ENCODE results near the gene IL22RA1. TPM values are rescaled to one million over a fixed set of nuclear protein-coding genes. Genes with fewer than 3 reads are reported as not detected.

Gene IL22RA1
- total RNA-seq, 1 experiment from 2014 or later = not detected

DNA sequence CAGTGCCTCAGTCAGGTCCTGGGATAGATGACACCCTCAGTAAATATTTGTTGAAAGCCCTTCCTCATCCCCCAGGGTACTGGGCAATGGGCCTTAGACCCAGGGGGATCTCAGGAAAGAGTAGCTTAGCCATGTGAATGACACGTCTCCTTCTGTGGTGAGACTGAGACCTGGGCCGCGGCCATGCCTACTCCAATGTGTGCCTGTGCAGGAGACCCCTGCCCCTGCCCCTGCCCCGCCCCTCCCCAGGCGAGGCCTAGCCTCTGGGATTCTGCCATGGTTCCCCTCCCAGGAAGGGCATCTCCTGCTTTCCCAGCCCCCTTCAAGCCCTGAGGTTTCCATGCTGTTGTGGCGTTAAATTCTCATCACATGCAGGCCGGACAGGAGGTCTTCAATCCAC lies 38.1 kb downstream of the IL22RA1 start:
- no peak overlapping the region for H3K4me2 ChIP-seq (ENCODE audit: low read depth, low read length, poor library complexity, severe bottlenecking)
- H3K79me2 ChIP-seq (ENCODE audit: low read length) = no peaks in the 10 kb centered on the region

DNA sequence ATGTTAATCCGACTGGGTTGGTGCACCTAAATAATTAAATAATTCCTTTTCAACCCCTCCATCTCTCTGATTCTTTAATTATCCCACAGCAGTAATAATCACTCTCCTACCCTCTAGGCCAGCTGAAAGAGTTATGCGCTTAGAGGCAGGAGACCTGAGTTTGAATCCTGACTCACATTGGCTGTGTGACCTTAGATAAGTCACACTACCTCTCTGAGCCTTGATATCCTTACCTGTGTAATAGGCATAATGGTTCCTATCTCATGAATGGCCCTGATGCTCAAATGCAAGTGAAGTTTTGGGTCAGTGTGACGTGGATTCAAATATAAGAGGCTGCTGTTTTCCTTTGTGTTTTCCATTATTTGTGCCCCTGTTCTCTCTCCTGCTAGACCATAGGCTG lies 39.1 kb downstream of the IL22RA1 start:
- no peaks in the 10 kb centered on the region for H4K20me1 ChIP-seq (ENCODE audit: insufficient read depth, low read depth, low read length)
- no peaks in the 10 kb centered on the region for H3K36me3 ChIP-seq (ENCODE audit: insufficient read depth, low read length)
- no peak overlapping the region for H2AFZ ChIP-seq (ENCODE audit: low read length)
- H3K9me3 ChIP-seq (ENCODE audit: low read length) = no peaks in the 10 kb centered on the region
- no peaks in the 10 kb centered on the region for H3K79me2 ChIP-seq (ENCODE audit: low read length)
- no peaks in the 10 kb centered on the region for H3K4me1 ChIP-seq (ENCODE audit: low read length)
- H3K9me2 ChIP-seq (replicated peaks; ENCODE audit: insufficient read depth, low read length) = no peaks in the 10 kb centered on the region
- H3K4me2 ChIP-seq (ENCODE audit: low read depth, low read length, poor library complexity, severe bottlenecking) = no peak overlapping the region
- H3K27me3 ChIP-seq (ENCODE audit: low read length) = no peaks in the 10 kb centered on the region
- H3K27ac ChIP-seq (ENCODE audit: low read length) = no peak overlapping the region
- no peak overlapping the region for H3K9ac ChIP-seq (ENCODE audit: low read length)
- no peak for DNase-seq
- H3K4me3 ChIP-seq (ENCODE audit: low read length) = no peak overlapping the region

More for the DNA sequence above, 38.1 kb downstream of the IL22RA1 start:
- Histone ChIP-seq H3K4me3 (ENCODE audit: low read length) (no peak overlapping the region), H3K4me1 (ENCODE audit: low read length) (no peaks in the 10 kb centered on the region), H3K36me3 (ENCODE audit: insufficient read depth, low read length) (no peaks in the 10 kb centered on the region), H3K9me2 (replicated peaks; ENCODE audit: insufficient read depth, low read length) (no peaks in the 10 kb centered on the region), H2AFZ (ENCODE audit: low read length) (no peak overlapping the region), H3K9me3 (ENCODE audit: low read length) (no peaks in the 10 kb centered on the region), H4K20me1 (ENCODE audit: insufficient read depth, low read depth, low read length) (no peaks in the 10 kb centered on the region), H3K9ac (ENCODE audit: low read length) (no peak overlapping the region), H3K27me3 (ENCODE audit: low read length) (no peaks in the 10 kb centered on the region), H3K27ac (ENCODE audit: low read length) (no peak overlapping the region)
- no peak for DNase-seq

DNA sequence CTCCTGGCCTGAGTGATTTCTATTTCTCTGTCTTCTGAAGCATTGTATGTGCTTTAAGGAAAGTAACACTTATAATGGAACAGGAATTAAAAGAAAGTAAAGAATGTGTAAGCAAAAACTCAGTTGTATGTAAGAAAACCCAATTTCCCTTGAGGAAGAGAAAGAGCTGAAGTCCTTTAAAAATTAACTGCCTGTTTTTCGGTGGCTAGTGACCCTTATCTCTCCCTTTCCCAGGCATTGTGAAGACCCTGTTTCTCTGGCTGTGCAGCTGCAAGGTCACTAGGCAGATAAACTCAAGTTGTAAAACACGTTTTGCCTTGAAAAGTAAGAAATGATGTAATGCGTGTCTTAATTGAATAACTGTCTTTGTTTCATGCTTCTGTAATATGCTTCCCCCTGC lies 39.5 kb downstream of the IL22RA1 start:
- DNase-seq = no peak
- Histone ChIP-seq H3K9me2 (replicated peaks; ENCODE audit: insufficient read depth, low read length) (no peaks in the 10 kb centered on the region), H3K79me2 (ENCODE audit: low read length) (no peaks in the 10 kb centered on the region), H3K4me2 (ENCODE audit: low read depth, low read length, poor library complexity, severe bottlenecking) (no peak overlapping the region), H3K36me3 (ENCODE audit: insufficient read depth, low read length) (no peaks in the 10 kb centered on the region), H2AFZ (ENCODE audit: low read length) (no peak overlapping the region), H3K27ac (ENCODE audit: low read length) (no peak overlapping the region), H4K20me1 (ENCODE audit: insufficient read depth, low read depth, low read length) (no peaks in the 10 kb centered on the region), H3K4me3 (ENCODE audit: low read length) (no peak overlapping the region), H3K9me3 (ENCODE audit: low read length) (no peaks in the 10 kb centered on the region), H3K9ac (ENCODE audit: low read length) (no peak overlapping the region), H3K27me3 (ENCODE audit: low read length) (no peaks in the 10 kb centered on the region), H3K4me1 (ENCODE audit: low read length) (no peaks in the 10 kb centered on the region)

DNA sequence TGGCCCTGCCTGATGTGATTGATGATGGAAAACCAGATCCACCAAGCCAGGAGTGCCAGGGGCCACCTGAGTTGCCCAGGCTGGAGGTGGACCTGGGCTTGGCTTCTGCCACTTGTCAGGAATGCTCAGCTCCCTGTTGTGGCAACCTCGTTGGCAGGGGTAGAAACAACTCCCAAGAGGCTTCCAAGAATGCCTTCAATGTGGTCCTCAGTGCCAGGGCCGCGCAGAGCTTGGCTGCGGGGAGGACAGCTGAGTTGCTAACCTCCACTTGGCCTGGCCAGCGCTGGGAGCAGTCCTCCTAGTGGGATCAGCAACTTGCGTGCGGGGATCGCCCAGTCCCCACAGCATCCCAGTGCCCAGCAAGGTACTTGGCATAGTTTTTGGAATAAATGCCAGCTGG lies 40.0 kb downstream of the IL22RA1 start:
- H3K27me3 ChIP-seq (ENCODE audit: low read length) = no peaks in the 10 kb centered on the region
- no peak overlapping the region for H3K4me3 ChIP-seq (ENCODE audit: low read length)
- no peaks in the 10 kb centered on the region for H3K79me2 ChIP-seq (ENCODE audit: low read length)
- H3K36me3 ChIP-seq (ENCODE audit: insufficient read depth, low read length) = no peaks in the 10 kb centered on the region
- H3K4me1 ChIP-seq (ENCODE audit: low read length) = no peaks in the 10 kb centered on the region
- no peaks in the 10 kb centered on the region for H4K20me1 ChIP-seq (ENCODE audit: insufficient read depth, low read depth, low read length)
- no peak overlapping the region for H2AFZ ChIP-seq (ENCODE audit: low read length)
- H3K4me2 ChIP-seq (ENCODE audit: low read depth, low read length, poor library complexity, severe bottlenecking) = no peak overlapping the region
- no peak for DNase-seq
- no peaks in the 10 kb centered on the region for H3K9me2 ChIP-seq (replicated peaks; ENCODE audit: insufficient read depth, low read length)
- H3K9ac ChIP-seq (ENCODE audit: low read length) = no peak overlapping the region
- H3K27ac ChIP-seq (ENCODE audit: low read length) = no peak overlapping the region
- no peaks in the 10 kb centered on the region for H3K9me3 ChIP-seq (ENCODE audit: low read length)

DNA sequence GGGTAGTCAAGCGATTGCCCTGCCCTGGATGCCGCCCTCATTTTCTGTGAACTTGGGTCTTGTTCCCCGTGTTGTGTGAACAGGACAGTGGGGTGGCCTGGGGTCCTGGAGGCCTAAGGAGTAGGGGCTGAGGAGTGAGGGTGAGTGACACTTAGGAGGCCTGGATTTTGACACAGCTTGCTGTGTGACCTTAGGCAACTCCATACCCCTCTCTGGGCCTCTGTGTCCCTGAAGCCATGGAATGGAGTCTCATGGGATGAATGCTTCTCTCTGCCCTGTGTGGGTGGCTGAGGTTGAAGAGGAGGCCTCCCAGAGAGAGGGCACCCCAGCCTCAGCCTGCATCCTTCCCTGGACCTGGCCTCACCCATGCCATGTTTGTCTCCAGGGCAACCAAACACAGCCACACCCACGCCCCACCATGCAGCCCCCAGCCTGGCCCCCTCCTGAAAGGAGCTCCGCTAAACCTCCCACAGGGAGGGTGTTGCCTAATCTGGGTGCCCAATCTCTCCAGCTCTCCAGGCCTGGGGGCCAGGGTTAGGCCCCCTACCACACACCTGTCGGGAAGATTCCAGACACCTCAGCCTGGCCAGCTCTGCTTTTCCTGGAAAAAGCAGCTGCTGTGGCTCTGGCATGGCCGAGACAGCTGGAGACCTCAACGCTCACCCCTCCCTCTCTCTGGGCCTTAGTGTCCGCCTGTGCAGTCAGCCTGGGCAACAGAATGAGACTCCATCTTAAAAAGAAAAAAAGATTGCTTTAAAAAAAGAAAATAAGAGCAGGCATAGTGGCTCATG lies 40.9 kb downstream of the IL22RA1 start:
- H3K9ac ChIP-seq (ENCODE audit: low read length) = no peak overlapping the region
- H3K27ac ChIP-seq (ENCODE audit: low read length) = no peak overlapping the region
- no peaks in the 10 kb centered on the region for H3K9me3 ChIP-seq (ENCODE audit: low read length)
- no peaks in the 10 kb centered on the region for H3K36me3 ChIP-seq (ENCODE audit: insufficient read depth, low read length)
- no peaks in the 10 kb centered on the region for H4K20me1 ChIP-seq (ENCODE audit: insufficient read depth, low read depth, low read length)
- no peak overlapping the region for H3K4me2 ChIP-seq (ENCODE audit: low read depth, low read length, poor library complexity, severe bottlenecking)
- no peaks in the 10 kb centered on the region for H3K79me2 ChIP-seq (ENCODE audit: low read length)
- H3K4me3 ChIP-seq (ENCODE audit: low read length) = no peak overlapping the region
- H3K4me1 ChIP-seq (ENCODE audit: low read length) = no peaks in the 10 kb centered on the region
- DNase-seq = no peak
- no peak overlapping the region for H2AFZ ChIP-seq (ENCODE audit: low read length)
- H3K27me3 ChIP-seq (ENCODE audit: low read length) = no peaks in the 10 kb centered on the region
- H3K9me2 ChIP-seq (replicated peaks; ENCODE audit: insufficient read depth, low read length) = no peaks in the 10 kb centered on the region

DNA sequence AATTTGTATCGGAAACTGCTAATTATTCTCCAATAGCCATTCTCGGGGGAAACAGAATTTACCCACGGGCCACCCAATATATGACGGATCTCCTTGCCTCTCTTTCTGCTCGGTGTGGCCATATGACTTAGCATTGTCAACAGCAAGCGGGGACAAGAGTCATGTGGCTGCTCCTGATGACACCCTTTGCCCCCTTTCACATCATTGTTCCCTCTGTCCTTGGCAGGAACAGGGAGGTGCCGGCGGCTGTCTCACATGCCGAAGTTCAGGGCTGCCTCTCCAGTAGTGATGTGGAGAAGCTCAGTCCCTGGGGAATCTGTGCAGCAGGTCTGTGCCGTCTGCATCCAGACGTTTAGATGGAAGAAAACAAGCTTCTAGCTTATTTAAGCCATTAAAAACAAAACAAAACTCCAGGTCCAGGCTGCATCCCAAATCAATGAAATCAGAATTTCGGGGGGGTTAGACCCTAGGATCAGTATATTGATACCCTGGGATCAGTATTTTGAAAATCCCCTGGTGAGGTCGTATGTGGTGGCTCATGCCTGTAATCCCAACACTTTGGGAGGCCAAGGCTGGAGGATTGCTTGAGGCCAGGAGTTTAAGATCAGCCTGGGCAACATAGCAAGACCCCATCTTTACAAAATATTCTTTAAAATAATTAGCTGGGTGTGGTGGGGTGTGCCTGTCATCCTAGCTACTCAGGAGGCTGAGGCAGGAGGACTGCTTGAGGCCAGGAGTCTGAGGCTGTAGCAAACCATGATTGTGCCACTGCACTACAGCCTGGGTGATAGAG lies 41.8 kb downstream of the IL22RA1 start:
- no peaks in the 10 kb centered on the region for H4K20me1 ChIP-seq (ENCODE audit: insufficient read depth, low read depth, low read length)
- no peak overlapping the region for H3K4me2 ChIP-seq (ENCODE audit: low read depth, low read length, poor library complexity, severe bottlenecking)
- no peaks in the 10 kb centered on the region for H3K4me1 ChIP-seq (ENCODE audit: low read length)
- H3K9me2 ChIP-seq (replicated peaks; ENCODE audit: insufficient read depth, low read length) = no peaks in the 10 kb centered on the region
- H3K27ac ChIP-seq (ENCODE audit: low read length) = no peak overlapping the region
- no peak overlapping the region for H3K4me3 ChIP-seq (ENCODE audit: low read length)
- no peak overlapping the region for H2AFZ ChIP-seq (ENCODE audit: low read length)
- H3K9ac ChIP-seq (ENCODE audit: low read length) = no peak overlapping the region
- H3K79me2 ChIP-seq (ENCODE audit: low read length) = no peaks in the 10 kb centered on the region
- DNase-seq = no peak
- H3K9me3 ChIP-seq (ENCODE audit: low read length) = no peaks in the 10 kb centered on the region
- H3K36me3 ChIP-seq (ENCODE audit: insufficient read depth, low read length) = no peaks in the 10 kb centered on the region
- no peaks in the 10 kb centered on the region for H3K27me3 ChIP-seq (ENCODE audit: low read length)

DNA sequence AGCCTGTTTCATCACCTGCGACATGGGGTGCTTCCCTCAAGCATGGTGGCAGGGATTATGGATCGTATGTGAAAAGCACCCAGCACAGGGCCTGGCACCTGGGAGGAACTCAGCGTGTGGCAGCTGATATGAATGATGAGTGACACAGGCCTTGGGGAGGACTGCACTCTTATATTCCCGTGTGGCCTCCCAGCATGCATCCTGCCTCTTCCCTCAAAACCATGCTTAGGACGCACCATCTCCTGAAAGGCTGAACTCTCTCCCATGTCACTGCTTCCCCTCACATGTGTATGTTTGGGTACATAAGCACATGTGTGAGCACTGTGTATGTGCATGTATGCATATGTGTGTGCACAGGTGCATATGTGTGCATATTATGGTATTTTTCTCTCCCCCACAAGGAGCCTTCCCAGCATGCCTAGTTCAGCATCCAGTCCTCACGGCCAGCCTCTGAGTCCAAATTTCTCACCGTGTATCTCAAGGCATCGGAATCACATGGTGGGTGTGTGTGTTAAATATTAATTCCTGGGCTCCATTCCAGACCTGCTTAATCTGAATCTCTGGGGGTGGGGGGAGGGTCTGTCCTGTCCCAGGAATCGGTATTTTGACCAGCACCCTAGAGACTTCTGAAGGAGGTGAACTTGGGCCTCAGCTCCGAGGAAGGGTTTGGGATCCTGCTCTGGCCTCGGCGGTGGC lies 43.8 kb downstream of the IL22RA1 start:
- Histone ChIP-seq H3K27ac (ENCODE audit: low read length) (no peak overlapping the region), H3K79me2 (ENCODE audit: low read length) (no peaks in the 10 kb centered on the region), H3K36me3 (ENCODE audit: insufficient read depth, low read length) (no peaks in the 10 kb centered on the region), H3K9me3 (ENCODE audit: low read length) (no peaks in the 10 kb centered on the region), H3K4me3 (ENCODE audit: low read length) (no peak overlapping the region), H2AFZ (ENCODE audit: low read length) (no peak overlapping the region), H3K9me2 (replicated peaks; ENCODE audit: insufficient read depth, low read length) (no peaks in the 10 kb centered on the region), H3K27me3 (ENCODE audit: low read length) (no peaks in the 10 kb centered on the region), H3K9ac (ENCODE audit: low read length) (no peak overlapping the region), H4K20me1 (ENCODE audit: insufficient read depth, low read depth, low read length) (no peaks in the 10 kb centered on the region), H3K4me2 (ENCODE audit: low read depth, low read length, poor library complexity, severe bottlenecking) (no peak overlapping the region), H3K4me1 (ENCODE audit: low read length) (no peaks in the 10 kb centered on the region)
- no peak for DNase-seq

DNA sequence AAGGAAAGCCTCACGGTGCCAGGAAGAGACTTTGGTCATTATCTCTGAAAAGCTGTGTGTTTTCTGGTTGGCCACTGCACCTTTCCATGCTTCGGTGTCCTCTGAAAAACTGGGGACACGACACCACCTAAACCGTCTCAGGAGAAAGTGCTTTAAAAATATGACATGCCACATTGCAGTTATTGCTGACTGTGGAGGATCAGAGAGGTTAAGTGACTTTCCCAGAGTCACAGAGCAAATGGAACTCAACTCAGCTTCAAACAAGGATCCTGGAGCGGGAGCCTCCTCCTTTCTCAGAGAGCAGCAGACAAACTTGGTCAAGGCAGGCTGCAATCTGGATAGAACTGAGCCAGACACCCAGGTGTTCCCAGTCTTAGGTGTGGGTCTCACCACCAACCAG lies 44.8 kb downstream of the IL22RA1 start:
- Histone ChIP-seq H3K27me3 (ENCODE audit: low read length) (no peaks in the 10 kb centered on the region), H3K36me3 (ENCODE audit: insufficient read depth, low read length) (no peaks in the 10 kb centered on the region), H3K4me3 (ENCODE audit: low read length) (no peak overlapping the region), H3K9me2 (replicated peaks; ENCODE audit: insufficient read depth, low read length) (no peaks in the 10 kb centered on the region), H3K9ac (ENCODE audit: low read length) (no peak overlapping the region), H3K27ac (ENCODE audit: low read length) (no peak overlapping the region), H2AFZ (ENCODE audit: low read length) (no peak overlapping the region), H3K4me1 (ENCODE audit: low read length) (no peaks in the 10 kb centered on the region), H3K9me3 (ENCODE audit: low read length) (no peaks in the 10 kb centered on the region), H4K20me1 (ENCODE audit: insufficient read depth, low read depth, low read length) (no peaks in the 10 kb centered on the region), H3K79me2 (ENCODE audit: low read length) (no peaks in the 10 kb centered on the region), H3K4me2 (ENCODE audit: low read depth, low read length, poor library complexity, severe bottlenecking) (no peak overlapping the region)
- DNase-seq = no peak
